ENCODE data around the gene LPO.
A peak's percentile ranks its signal among the peaks of the same experiment; 100 is the strongest.

Gene LPO

GRCh38 chr17:58279016-58279711 is 40.8 kb downstream of the LPO start:
- DNase-seq = no peak

GRCh38 chr17:58279736-58280479 is 41.5 kb downstream of the LPO start:
- no peak for DNase-seq

GRCh38 chr17:58280480-58281217 is 42.3 kb downstream of the LPO start, which contains the start of gene MPO:
Gene MPO (minus strand): TSS chr17:58280935. CDS start chr17:58280758, 177 bp downstream.
- DNase-seq = no peak

- DNase-seq = no peak
Observed at GRCh38 chr17:58281511-58282011, 43.2 kb downstream of the LPO start.

GRCh38 chr17:58282442-58282841 is 44.1 kb downstream of the LPO start:
- DNase-seq = no peak

- no peak for DNase-seq
Observed at GRCh38 chr17:58283674-58284612, 45.6 kb downstream of the LPO start.

- DNase-seq = no peak
Observed at GRCh38 chr17:58284613-58285421, 46.4 kb downstream of the LPO start.

- no peak for DNase-seq
Observed at GRCh38 chr17:58285422-58285810, 47.0 kb downstream of the LPO start.

- no peak for DNase-seq
Observed at GRCh38 chr17:58289869-58290268, 51.5 kb downstream of the LPO start.

- DNase-seq = no peak
Observed at GRCh38 chr17:58291246-58291645, 52.9 kb downstream of the LPO start.

- no peak for DNase-seq
Observed at GRCh38 chr17:58294034-58294433, 55.6 kb downstream of the LPO start.

- no peak for DNase-seq
Observed at GRCh38 chr17:58300336-58300735, 62.0 kb downstream of the LPO start.

GRCh38 chr17:58301504-58302150 is 63.2 kb downstream of the LPO start:
- no peak for DNase-seq

GRCh38 chr17:58302171-58302918 is 64.0 kb downstream of the LPO start:
- no peak for DNase-seq

GRCh38 chr17:58302919-58303585 is 64.7 kb downstream of the LPO start:
- DNase-seq = no peak

- DNase-seq = peak; percentile 35
Observed at GRCh38 chr17:58303971-58304749, 65.8 kb downstream of the LPO start.

GRCh38 chr17:58304750-58305486 is 66.5 kb downstream of the LPO start:
- no peak for DNase-seq

- no peak for DNase-seq
Observed at GRCh38 chr17:58305626-58306025, 67.2 kb downstream of the LPO start.
